Body of pancreas (tissue), 4 donors: ENCODE measurements around the gene VPS45.

ENCODE experiments used
- POLR2A ChIP-seq, 3 donors: fragments of 450-650 bp; IDR thresholded peaks; one replicate each; pipeline ENCODE4 v1.6.1; 2016; ENCODE audit warnings: antibody characterized with exemption in 3 of 3, mild to moderate bottlenecking in 2 of 3
- TF ChIP-seq, protein P1 (sequence below), 7 experiments: fragments of 450-650 bp in 4 of 7; fragments of 200-600 bp in 3 of 7; sonication (generic) in 3 of 7; IDR thresholded peaks; one replicate each; pipeline ENCODE4 v1.5.1; 2016 to 2019; ENCODE audit warnings: antibody characterized with exemption in 7 of 7

DNA sequence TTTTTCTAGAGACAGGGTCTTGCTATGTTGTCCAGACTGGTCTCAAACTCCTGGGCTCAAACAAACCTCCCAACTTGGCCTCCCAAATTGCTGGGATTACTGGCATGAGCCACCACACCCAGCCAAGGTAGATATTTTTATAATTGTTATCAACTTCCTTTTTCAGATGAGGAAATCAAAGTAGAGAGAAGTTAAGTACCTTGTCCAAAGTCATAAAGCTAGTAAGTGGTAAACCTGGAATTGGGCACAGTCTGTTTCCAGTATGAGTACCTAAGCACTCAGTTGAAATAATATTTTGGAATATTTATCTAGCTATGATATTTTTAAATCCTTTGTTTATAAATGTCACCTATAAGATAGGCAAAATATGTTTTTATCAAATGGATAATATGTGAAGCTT, 59.9 kb downstream of the VPS45 start:
- TF ChIP-seq POLR2A (IDR thresholded peaks at IDR 0.05), result no peak
- TF ChIP-seq, protein P1, sequence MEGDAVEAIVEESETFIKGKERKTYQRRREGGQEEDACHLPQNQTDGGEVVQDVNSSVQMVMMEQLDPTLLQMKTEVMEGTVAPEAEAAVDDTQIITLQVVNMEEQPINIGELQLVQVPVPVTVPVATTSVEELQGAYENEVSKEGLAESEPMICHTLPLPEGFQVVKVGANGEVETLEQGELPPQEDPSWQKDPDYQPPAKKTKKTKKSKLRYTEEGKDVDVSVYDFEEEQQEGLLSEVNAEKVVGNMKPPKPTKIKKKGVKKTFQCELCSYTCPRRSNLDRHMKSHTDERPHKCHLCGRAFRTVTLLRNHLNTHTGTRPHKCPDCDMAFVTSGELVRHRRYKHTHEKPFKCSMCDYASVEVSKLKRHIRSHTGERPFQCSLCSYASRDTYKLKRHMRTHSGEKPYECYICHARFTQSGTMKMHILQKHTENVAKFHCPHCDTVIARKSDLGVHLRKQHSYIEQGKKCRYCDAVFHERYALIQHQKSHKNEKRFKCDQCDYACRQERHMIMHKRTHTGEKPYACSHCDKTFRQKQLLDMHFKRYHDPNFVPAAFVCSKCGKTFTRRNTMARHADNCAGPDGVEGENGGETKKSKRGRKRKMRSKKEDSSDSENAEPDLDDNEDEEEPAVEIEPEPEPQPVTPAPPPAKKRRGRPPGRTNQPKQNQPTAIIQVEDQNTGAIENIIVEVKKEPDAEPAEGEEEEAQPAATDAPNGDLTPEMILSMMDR (IDR thresholded peaks at IDR 0.05), result no peak
